ENCODE measurements around the gene VWA5A. TPM values are rescaled to one million over a fixed set of nuclear protein-coding genes. Genes with fewer than 3 reads are reported as not detected.
A peak's percentile ranks its signal among the peaks of the same experiment; 100 is the strongest.

VWA5A gene
- total and polyA plus RNA-seq, 9 of the 15 experiments (the other 6 are each of a cell fraction or from before 2014, with no cell fraction given): 4.6 to 19.7 (median 6.9) TPM

GRCh38 chr11:124172101-124172500 lies 56.9 kb downstream of the VWA5A start (continued):
- TF ChIP-seq LEF1 (IDR thresholded peaks at IDR 0.05) (peak; percentile 90), MEIS2 (IDR thresholded peaks at IDR 0.05; ENCODE audit: partially characterized antibody) (peak; percentile 96), ZNF778 (CRISPR knock-in tag; IDR thresholded peaks at IDR 0.05) (no peak), SMAD3 (CRISPR knock-in tag; conservative IDR thresholded peaks at IDR 0.05) (no peak), RBFOX2 (IDR thresholded peaks at IDR 0.05; ENCODE audit: low read depth, low read length) (peak; percentile 51; the same call in 1 of the 2 replicates), MNT (conservative IDR thresholded peaks at IDR 0.05) (0 out of 4 replicates have a peak, but pooled peaks of 1 of the 2 experiments have one; percentile 15), EP400 (IDR thresholded peaks at IDR 0.05) (0 out of 2 replicates have a peak, but pooled peaks have one; percentile 20), PBX2 (CRISPR knock-in tag; IDR thresholded peaks at IDR 0.05; ENCODE audit: low read depth) (0 out of 2 replicates have a peak, but pooled peaks have one; percentile 25), PBX2 (tag; conservative IDR thresholded peaks at IDR 0.05; ENCODE audit: low read depth) (peak; percentile 64), KDM2B (CRISPR knock-in tag; IDR thresholded peaks at IDR 0.05) (no peak), MBD2 (IDR thresholded peaks at IDR 0.05; ENCODE audit: borderline replicate concordance, low read depth) (no peak), CLOCK (CRISPR knock-in tag; IDR thresholded peaks at IDR 0.05; ENCODE audit: borderline replicate concordance) (no peak), L3MBTL2 (IDR thresholded peaks at IDR 0.05) (peak; percentile 47), ZNF398 (CRISPR knock-in tag; IDR thresholded peaks at IDR 0.05) (no peak), ZNF232 (CRISPR knock-in tag; IDR thresholded peaks at IDR 0.05) (no peak)

Data from K562 (cell line).